HepG2 (cell line): ENCODE measurements around the gene THOC5. TPM values are rescaled to one million over a fixed set of nuclear protein-coding genes. Genes with fewer than 3 reads are reported as not detected.
"Not testable (repeated sequence)": the region's sequence is repeated elsewhere in the genome, so short reads cannot be mapped to it uniquely, and the experiment has no call there.

Experiments
- ATAC-seq: fragments of 200-7000 bp; cut with Tn5 transposase; 3 replicates; pipeline ENCODE4 v1.9.1; 2020; ENCODE audit warnings: mild to moderate bottlenecking, moderate library complexity
- BruUV-seq: library from RNA; stranded (reverse); fragments of 400-500 nt; replicated peaks from 2 replicates; lab custom pipeline; 2021; lab: Mats Ljungman, UMichigan
- CTCF ChIA-PET: fragments of 300-600 bp; formaldehyde crosslinking; extraction: SDS; loops from one replicate; lab custom pipeline; 2021; ENCODE audit warnings: low total read pairs, inconsistent platforms, low intra/inter-chr PET ratio; lab: Yijun Ruan, JAX
- POLR2A ChIA-PET: fragments of 350-600 bp; sonication (Branson Sonifier 250); formaldehyde crosslinking; loops from one replicate; lab custom pipeline; 2020; ENCODE audit warnings: antibody characterized with exemption, inconsistent platforms; lab: Yijun Ruan, JAX
- DNase-seq: peaks from one replicate; pipeline ENCODE4 v3.0.0-alpha.2; 2015; ENCODE audit warnings: low spot score
- FAIRE-seq: peaks from 3 replicates; lab custom pipeline; 2011; peaks lifted over from hg19 to GRCh38; lab: Jason Lieb, UNC
- H2AFZ ChIP-seq: one replicate; pipeline ENCODE4 v1.6.1; 2011; ENCODE audit warnings: low read length, inconsistent platforms
- H3K27ac ChIP-seq: fragments of 300-600 bp; 3 replicates; pipeline ENCODE4 v1.8.0; 2011; ENCODE audit warnings: mixed run types, mild to moderate bottlenecking, mixed read lengths, low read length, inconsistent platforms; ENCODE audit not compliant: insufficient read depth; ENCODE audit errors: extremely low read length
- H3K27me3 ChIP-seq, 2 experiments: fragments of 200-600 bp in 1 of 2; 2 replicates in 1 of 2; 3 replicates in 1 of 2; pipeline versions ENCODE4 v1.6.0 to v1.8.0; 2011; ENCODE audit warnings: low read length in 2 of 2, mild to moderate bottlenecking in 2 of 2, moderate library complexity in 2 of 2, inconsistent platforms in 1 of 2; ENCODE audit not compliant: insufficient read depth in 2 of 2, control insufficient read depth in 1 of 2
- H3K36me3 ChIP-seq, 2 experiments: fragments of 200-600 bp in 1 of 2; replicated peaks in 1 of 2; 2 replicates in 1 of 2; 3 replicates in 1 of 2; pipeline versions ENCODE4 v1.5.1 to v1.8.0; 2011; ENCODE audit warnings: low read length in 2 of 2, inconsistent platforms in 1 of 2; ENCODE audit not compliant: insufficient read depth in 2 of 2, control insufficient read depth in 1 of 2
- H3K4me1 ChIP-seq: 2 replicates; pipeline ENCODE4 v1.5.1; 2012; ENCODE audit warnings: low read length, inconsistent platforms; ENCODE audit not compliant: insufficient read depth
- H3K4me2 ChIP-seq: 2 replicates; pipeline ENCODE4 v1.6.0; 2011; ENCODE audit warnings: low read depth, low read length, inconsistent platforms
- H3K4me3 ChIP-seq, 3 experiments: fragments of 200-600 bp in 1 of 3; sonication (generic), shearing (Covaris generic) in 1 of 3; replicated peaks in 1 of 3; 2 replicates each; pipeline ENCODE4 v1.5.1; 2011 to 2016; ENCODE audit warnings: low read length in 3 of 3, inconsistent platforms in 2 of 3, low read depth in 2 of 3, mild to moderate bottlenecking in 2 of 3, control low read depth in 1 of 3, mixed read lengths in 1 of 3; ENCODE audit not compliant: insufficient read depth in 1 of 3
- H3K79me2 ChIP-seq: one replicate; pipeline ENCODE4 v1.6.1; 2011; ENCODE audit warnings: low read length, inconsistent platforms; ENCODE audit not compliant: insufficient read depth
- H3K9ac ChIP-seq: 2 replicates; pipeline ENCODE4 v1.6.0; 2011; ENCODE audit warnings: mild to moderate bottlenecking, low read depth, low read length, inconsistent platforms; ENCODE audit not compliant: insufficient read depth
- H3K9me3 ChIP-seq: 2 replicates; pipeline ENCODE4 v1.5.1; 2012; ENCODE audit warnings: mild to moderate bottlenecking, low read length
- H4K20me1 ChIP-seq: 2 replicates; pipeline ENCODE4 v1.6.0; 2011; ENCODE audit warnings: inconsistent platforms, mild to moderate bottlenecking, low read length, moderate library complexity; ENCODE audit not compliant: insufficient read depth
- HOXD1 ChIP-seq: sonication (generic); formaldehyde crosslinking; IDR thresholded peaks from 2 replicates; pipeline ENCODE4 v1.5.0; 2020; ENCODE audit warnings: missing genetic modification reagents
- IRF9 ChIP-seq: sonication (generic); formaldehyde crosslinking; IDR thresholded peaks from 2 replicates; pipeline ENCODE4 v1.8.0; 2022; ENCODE audit warnings: missing genetic modification reagents, mild to moderate bottlenecking, borderline replicate concordance
- PPARG ChIP-seq: conservative IDR thresholded peaks from 2 replicates; pipeline ENCODE4 v1.6.1; 2016; ENCODE audit warnings: missing biosample characterization, missing genetic modification reagents
- RFX3 ChIP-seq: IDR thresholded peaks from 2 replicates; pipeline ENCODE4 v1.6.1; 2016; ENCODE audit warnings: missing biosample characterization, missing genetic modification reagents
- ZBTB33 ChIP-seq: sonication (generic); formaldehyde crosslinking; IDR thresholded peaks from 2 replicates; pipeline ENCODE4 v1.4.0; 2020; ENCODE audit warnings: missing genetic modification reagents
- ZNF460 ChIP-seq: sonication (generic); formaldehyde crosslinking; IDR thresholded peaks from 2 replicates; pipeline ENCODE4 v1.5.1; 2020; ENCODE audit warnings: missing genetic modification reagents, mild to moderate bottlenecking, borderline replicate concordance
- ZNF629 ChIP-seq: sonication (generic); formaldehyde crosslinking; conservative IDR thresholded peaks from 2 replicates; pipeline ENCODE4 v1.5.0; 2020; ENCODE audit warnings: missing genetic modification reagents
- ZNF790 ChIP-seq: sonication (generic); formaldehyde crosslinking; IDR thresholded peaks from 2 replicates; pipeline ENCODE4 v1.8.0; 2022; ENCODE audit warnings: missing genetic modification reagents, mild to moderate bottlenecking, borderline replicate concordance
- WGBS: methylation state at CpG from one replicate; pipeline ENCODE4 v1.1.6; 2017; ENCODE audit warnings: low lambda C conversion rate; 5-methylcytosine and 5-hydroxymethylcytosine counted together
- in situ Hi-C: cut with HindIII; loops from 2 replicates; pipeline ENCODE4 v1.10.0; 2017; ENCODE audit warnings: low pct_unique_long_range_greater_than_20kb; ENCODE audit not compliant: extremely low pct_ligation_motif_present
- intact Hi-C: fragments of 100-400 bp; cut with micrococcal nuclease; formaldehyde crosslinking; loops from one replicate; pipeline ENCODE4 v1.10.0; 2022; ENCODE audit not compliant: unreplicated experiment
- polyA plus RNA-seq, 8 experiments: library from polyadenylated mRNA; depleted of rRNA in 3 of 8; stranded (reverse) in 7 of 8; unstranded in 1 of 8; fragments of >200 nt; fragmentation: Illumina TruSeq in 4 of 8; extraction: Trizol in 4 of 8; gene quantifications; 2 replicates each; pipeline versions ENCODE4 v1.2.1 to v1.2.3, GENCODE V29; 2011 to 2016; ENCODE audit warnings: low read depth in 4 of 8, missing spikeins in 1 of 8, mixed read lengths in 1 of 8; ENCODE audit not compliant: insufficient read depth in 1 of 8
- total RNA-seq, 5 experiments: library from RNA; depleted of rRNA; stranded (reverse); fragments of >200 nt; fragmentation: Illumina TruSeq; extraction: Trizol; gene quantifications; 2 replicates each; pipeline ENCODE4 v1.2.3, GENCODE V29; 2016; ENCODE audit warnings: low read depth in 1 of 5

The THOC5 gene
- total and polyA plus RNA-seq, 2 of the 13 experiments (the other 11 are each of a cell fraction or from before 2014, with no cell fraction given), result 45.8 to 46.7 TPM

GRCh38 chr22:29566513-29566912 is 13.0 kb upstream of the THOC5 start:
- TF ChIP-seq ZBTB33 (CRISPR knock-in tag), result 0 out of 2 replicates have a peak, but pooled peaks have one; percentile 14
- TF ChIP-seq ZNF460 (CRISPR knock-in tag), result peak; percentile 74; the same call in 1 of the 2 replicates
- TF ChIP-seq, all 625 proteins: peak for 2; not testable (repeated sequence) for 623
- H3K27me3 ChIP-seq, H3K4me3 ChIP-seq, ATAC-seq, H3K27ac ChIP-seq, H3K9me3 ChIP-seq, H3K4me2 ChIP-seq, H3K9ac ChIP-seq, H4K20me1 ChIP-seq, FAIRE-seq, BruUV-seq, intact Hi-C loops, DNase-seq, in situ Hi-C loops, CTCF ChIA-PET, H3K79me2 ChIP-seq, H2AFZ ChIP-seq: not testable (repeated sequence)
- Histone ChIP-seq H3K36me3 (peaks cover 14 to 27% of the 10 kb centered on the region in 2 experiments), H3K4me1 (peaks cover 32% of the 10 kb centered on the region)
- POLR2A ChIA-PET, result interaction anchor here (0.9 to 8.3 kb wide), 5 partner anchors 8 to 23 kb away, joined by 3 to 90 read pairs (median 3); partner anchors contain the start of gene THOC5
- 97% methylated on average over 7 of the region's 7 CpGs for WGBS

GRCh38 chr22:29563652-29564460 is 10.3 kb upstream of the THOC5 start:
- Histone ChIP-seq H3K36me3 (peaks cover 22 to 53% of the 10 kb centered on the region in 2 experiments), H2AFZ (no peak overlapping the region), H3K27ac (no peak overlapping the region), H3K9me3 (no peaks in the 10 kb centered on the region), H3K4me3 (no peak overlapping the region), H3K79me2 (no peaks in the 10 kb centered on the region), H4K20me1 (no peaks in the 10 kb centered on the region), H3K9ac (no peak overlapping the region), H3K27me3 (no peaks in the 10 kb centered on the region), H3K4me2 (no peak overlapping the region), H3K4me1 (peaks cover 5% of the 10 kb centered on the region)
- BruUV-seq, result no TSS peak
- ATAC-seq, result no peak
- ChIA-PET CTCF (no interaction called here), POLR2A (interaction anchor here (1.1 to 8.3 kb wide), 3 partner anchors 10 to 16 kb away, joined by 6 to 90 read pairs (median 17); partner anchors contain the start of gene THOC5)
- no peak for TF ChIP-seq ZNF790 (CRISPR knock-in tag)
- no peak for TF ChIP-seq IRF9 (CRISPR knock-in tag)
- TF ChIP-seq ZNF629 (CRISPR knock-in tag), result peak; percentile 87
- no peak for TF ChIP-seq HOXD1
- no peak for TF ChIP-seq PPARG (CRISPR knock-in tag)
- no peak for TF ChIP-seq RFX3
- intact Hi-C loops (no loop called here), in situ Hi-C loops (no loop called here)
- no peak for FAIRE-seq
- WGBS, result 93% methylated on average over 6 of the region's 6 CpGs
- no peak for DNase-seq
